Panc1 (cell line): ENCODE measurements around the gene ZMYM4. TPM values are rescaled to one million over a fixed set of nuclear protein-coding genes. Genes with fewer than 3 reads are reported as not detected.

Experiments
- ATAC-seq: fragments of 200-7000 bp; cut with Tn5 transposase; 2 replicates; pipeline ENCODE4 v1.9.1; 2020; ENCODE audit warnings: mild to moderate bottlenecking, moderate library complexity
- BruUV-seq: library from RNA; stranded (reverse); fragments of 400-500 nt; replicated peaks from 2 replicates; lab custom pipeline; 2021; lab: Mats Ljungman, UMichigan
- CTCF ChIA-PET: fragments of 300-600 bp; sonication (Branson Sonifier 250); formaldehyde crosslinking; loops from one replicate; lab custom pipeline; 2022; ENCODE audit warnings: antibody characterized with exemption; lab: Charles Lee
- POLR2A ChIA-PET: fragments of 300-600 bp; sonication (Branson Sonifier 250); formaldehyde crosslinking; loops from one replicate; lab custom pipeline; 2022; ENCODE audit warnings: antibody characterized with exemption; lab: Charles Lee
- DNase-seq: peaks from one replicate; pipeline ENCODE4 v3.0.0-alpha.2; 2010; ENCODE audit warnings: low read depth, low spot score
- H3K27ac ChIP-seq: 2 replicates; pipeline ENCODE4 v1.5.1; 2011; ENCODE audit warnings: mild to moderate bottlenecking, low read length, inconsistent platforms
- H3K27me3 ChIP-seq: fragments of 200-500 bp; sonication (Bioruptor generic); 2 replicates; pipeline ENCODE4 v1.6.0; 2014; ENCODE audit warnings: low read length, inconsistent platforms; ENCODE audit not compliant: control insufficient read depth, insufficient read depth
- H3K36me3 ChIP-seq: fragments of 200-500 bp; sonication (Bioruptor generic); 2 replicates; pipeline ENCODE4 v1.5.1; 2014; ENCODE audit warnings: inconsistent platforms, mild to moderate bottlenecking, low read length, moderate library complexity; ENCODE audit not compliant: control insufficient read depth, insufficient read depth
- H3K4me1 ChIP-seq: 2 replicates; pipeline ENCODE4 v1.5.1; 2011; ENCODE audit warnings: inconsistent platforms, mild to moderate bottlenecking, low read length, moderate library complexity; ENCODE audit not compliant: control insufficient read depth, insufficient read depth
- H3K4me3 ChIP-seq, 2 experiments: 2 replicates each; pipeline ENCODE4 v1.5.1; 2011 to 2012; ENCODE audit warnings: low read depth in 2 of 2, low read length in 2 of 2, mild to moderate bottlenecking in 2 of 2, inconsistent platforms in 1 of 2, moderate library complexity in 1 of 2
- H3K9me3 ChIP-seq: fragments of 200-500 bp; sonication (Bioruptor generic); 2 replicates; pipeline ENCODE4 v1.5.1; 2014; ENCODE audit warnings: low read depth, mild to moderate bottlenecking, inconsistent platforms, low read length, moderate library complexity; ENCODE audit not compliant: control insufficient read depth, insufficient read depth
- POLR2AphosphoS5 ChIP-seq: IDR thresholded peaks from 2 replicates; pipeline ENCODE4 v1.6.1; 2012; ENCODE audit warnings: mild to moderate bottlenecking, low read depth, low read length, moderate library complexity
- SIN3A ChIP-seq: IDR thresholded peaks from 2 replicates; pipeline ENCODE4 v1.6.1; 2012; ENCODE audit warnings: low read depth, mild to moderate bottlenecking, low read length, moderate library complexity, borderline replicate concordance; ENCODE audit not compliant: insufficient read depth
- TCF7L2 ChIP-seq: IDR thresholded peaks from 2 replicates; pipeline ENCODE4 v1.6.1; 2011; ENCODE audit warnings: mild to moderate bottlenecking, low read depth, low read length, inconsistent platforms
- in situ Hi-C: cut with HindIII; loops from 2 replicates; pipeline ENCODE4 v1.10.0; 2016; ENCODE audit warnings: low sequenced_read_pairs, low pct_unique_long_range_greater_than_20kb
- intact Hi-C: fragments of 100-400 bp; cut with micrococcal nuclease; formaldehyde crosslinking; loops from one replicate; pipeline ENCODE4 v1.10.0; 2022; ENCODE audit not compliant: unreplicated experiment
- total RNA-seq: library from RNA; stranded (reverse); gene quantifications from one replicate; pipeline ENCODE4 v1.2.1, GENCODE V29; 2021; ENCODE audit not compliant: unreplicated experiment
- TF ChIP-seq, protein P1 (sequence below), 2 experiments: IDR thresholded peaks; 2 replicates each; pipeline ENCODE4 v1.6.1; 2011 to 2012; ENCODE audit warnings: low read depth in 2 of 2, control low read depth in 1 of 2, low read length in 1 of 2, mild to moderate bottlenecking in 1 of 2, moderate library complexity in 1 of 2; ENCODE audit not compliant: insufficient read depth in 1 of 2
- TF ChIP-seq, protein P2 (sequence below): fragments of 450-650 bp; IDR thresholded peaks from 2 replicates; pipeline ENCODE4 v1.5.1; 2017; ENCODE audit warnings: mild to moderate bottlenecking

The ZMYM4 gene
- total RNA-seq, 1 experiment from 2014 or later = 82.2 TPM

- ATAC-seq (no peak), DNase-seq (no peak)
- no peaks in the 10 kb centered on the region for H3K4me1 ChIP-seq
- intact Hi-C loops = no loop called here
- no peaks in the 10 kb centered on the region for H3K9me3 ChIP-seq
- no peak overlapping the region for H3K4me3 ChIP-seq
- no peaks in the 10 kb centered on the region for H3K27me3 ChIP-seq
- BruUV-seq = no TSS peak
- in situ Hi-C loops = no loop called here
- ChIA-PET POLR2A (no interaction called here), CTCF (no interaction called here)
- H3K36me3 ChIP-seq = peaks cover 17% of the 10 kb centered on the region
- no peak overlapping the region for H3K27ac ChIP-seq
- TF ChIP-seq, protein P1, sequence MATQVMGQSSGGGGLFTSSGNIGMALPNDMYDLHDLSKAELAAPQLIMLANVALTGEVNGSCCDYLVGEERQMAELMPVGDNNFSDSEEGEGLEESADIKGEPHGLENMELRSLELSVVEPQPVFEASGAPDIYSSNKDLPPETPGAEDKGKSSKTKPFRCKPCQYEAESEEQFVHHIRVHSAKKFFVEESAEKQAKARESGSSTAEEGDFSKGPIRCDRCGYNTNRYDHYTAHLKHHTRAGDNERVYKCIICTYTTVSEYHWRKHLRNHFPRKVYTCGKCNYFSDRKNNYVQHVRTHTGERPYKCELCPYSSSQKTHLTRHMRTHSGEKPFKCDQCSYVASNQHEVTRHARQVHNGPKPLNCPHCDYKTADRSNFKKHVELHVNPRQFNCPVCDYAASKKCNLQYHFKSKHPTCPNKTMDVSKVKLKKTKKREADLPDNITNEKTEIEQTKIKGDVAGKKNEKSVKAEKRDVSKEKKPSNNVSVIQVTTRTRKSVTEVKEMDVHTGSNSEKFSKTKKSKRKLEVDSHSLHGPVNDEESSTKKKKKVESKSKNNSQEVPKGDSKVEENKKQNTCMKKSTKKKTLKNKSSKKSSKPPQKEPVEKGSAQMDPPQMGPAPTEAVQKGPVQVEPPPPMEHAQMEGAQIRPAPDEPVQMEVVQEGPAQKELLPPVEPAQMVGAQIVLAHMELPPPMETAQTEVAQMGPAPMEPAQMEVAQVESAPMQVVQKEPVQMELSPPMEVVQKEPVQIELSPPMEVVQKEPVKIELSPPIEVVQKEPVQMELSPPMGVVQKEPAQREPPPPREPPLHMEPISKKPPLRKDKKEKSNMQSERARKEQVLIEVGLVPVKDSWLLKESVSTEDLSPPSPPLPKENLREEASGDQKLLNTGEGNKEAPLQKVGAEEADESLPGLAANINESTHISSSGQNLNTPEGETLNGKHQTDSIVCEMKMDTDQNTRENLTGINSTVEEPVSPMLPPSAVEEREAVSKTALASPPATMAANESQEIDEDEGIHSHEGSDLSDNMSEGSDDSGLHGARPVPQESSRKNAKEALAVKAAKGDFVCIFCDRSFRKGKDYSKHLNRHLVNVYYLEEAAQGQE (IDR thresholded peaks at IDR 0.05; ENCODE audit: insufficient read depth in 1 of 2, low read depth in 2 of 2, low read length in 1 of 2) = no peak
- TF ChIP-seq, protein P2, sequence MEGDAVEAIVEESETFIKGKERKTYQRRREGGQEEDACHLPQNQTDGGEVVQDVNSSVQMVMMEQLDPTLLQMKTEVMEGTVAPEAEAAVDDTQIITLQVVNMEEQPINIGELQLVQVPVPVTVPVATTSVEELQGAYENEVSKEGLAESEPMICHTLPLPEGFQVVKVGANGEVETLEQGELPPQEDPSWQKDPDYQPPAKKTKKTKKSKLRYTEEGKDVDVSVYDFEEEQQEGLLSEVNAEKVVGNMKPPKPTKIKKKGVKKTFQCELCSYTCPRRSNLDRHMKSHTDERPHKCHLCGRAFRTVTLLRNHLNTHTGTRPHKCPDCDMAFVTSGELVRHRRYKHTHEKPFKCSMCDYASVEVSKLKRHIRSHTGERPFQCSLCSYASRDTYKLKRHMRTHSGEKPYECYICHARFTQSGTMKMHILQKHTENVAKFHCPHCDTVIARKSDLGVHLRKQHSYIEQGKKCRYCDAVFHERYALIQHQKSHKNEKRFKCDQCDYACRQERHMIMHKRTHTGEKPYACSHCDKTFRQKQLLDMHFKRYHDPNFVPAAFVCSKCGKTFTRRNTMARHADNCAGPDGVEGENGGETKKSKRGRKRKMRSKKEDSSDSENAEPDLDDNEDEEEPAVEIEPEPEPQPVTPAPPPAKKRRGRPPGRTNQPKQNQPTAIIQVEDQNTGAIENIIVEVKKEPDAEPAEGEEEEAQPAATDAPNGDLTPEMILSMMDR = no peak
- TF ChIP-seq POLR2AphosphoS5 (no peak), TCF7L2 (no peak), SIN3A (no peak)
These were observed 117.8 kb downstream of the ZMYM4 start for GRCh38 chr1:35386290-35386689.

- H3K27ac ChIP-seq = no peak overlapping the region
- in situ Hi-C loops (no loop called here), intact Hi-C loops (no loop called here)
- ChIA-PET POLR2A (no interaction called here), CTCF (no interaction called here)
- no peak for DNase-seq
- TF ChIP-seq SIN3A (no peak), POLR2AphosphoS5 (no peak), TCF7L2 (no peak)
- TF ChIP-seq, protein P2 = no peak
- TF ChIP-seq, protein P1 (IDR thresholded peaks at IDR 0.05; ENCODE audit: insufficient read depth in 1 of 2, low read depth in 2 of 2, low read length in 1 of 2) = no peak
- no peak for ATAC-seq
- no peaks in the 10 kb centered on the region for H3K9me3 ChIP-seq
- no TSS peak for BruUV-seq
- no peak overlapping the region for H3K4me3 ChIP-seq
- H3K36me3 ChIP-seq = peaks cover 17% of the 10 kb centered on the region
- no peaks in the 10 kb centered on the region for H3K4me1 ChIP-seq
- no peaks in the 10 kb centered on the region for H3K27me3 ChIP-seq
These were observed 118.5 kb downstream of the ZMYM4 start for GRCh38 chr1:35386959-35387358.
